SW480 (cell line): ENCODE data around the gene DGKB.
"Not testable (repeated sequence)": the region's sequence is repeated elsewhere in the genome, so short reads cannot be mapped to it uniquely, and the experiment has no call there.

Source experiments
- DNase-seq: peaks from one replicate; pipeline ENCODE4 v3.0.0-alpha.2; 2016; ENCODE audit warnings: low spot score

DGKB gene

GRCh38 chr7:14579971-14580370 lies 322.6 kb downstream of the DGKB start:
- DNase-seq: no peak

- no peak for DNase-seq
Measured at GRCh38 chr7:14576578-14576977, 326.0 kb downstream of the DGKB start.

- no peak for DNase-seq
Measured at GRCh38 chr7:14570750-14571607, 331.6 kb downstream of the DGKB start.

GRCh38 chr7:14552060-14552459 lies 350.5 kb downstream of the DGKB start:
- DNase-seq: no peak

GRCh38 chr7:14551310-14551709 lies 351.2 kb downstream of the DGKB start:
- no peak for DNase-seq

GRCh38 chr7:14542624-14543023 lies 359.9 kb downstream of the DGKB start:
- no peak for DNase-seq

- DNase-seq: no peak
Measured at GRCh38 chr7:14521183-14521582, 381.4 kb downstream of the DGKB start.

GRCh38 chr7:14510268-14510667 lies 392.3 kb downstream of the DGKB start:
- no peak for DNase-seq

GRCh38 chr7:14507617-14508016 lies 394.9 kb downstream of the DGKB start:
- no peak for DNase-seq

- no peak for DNase-seq
Measured at GRCh38 chr7:14505906-14506305, 396.6 kb downstream of the DGKB start.

- no peak for DNase-seq
Measured at GRCh38 chr7:14504134-14504533, 398.4 kb downstream of the DGKB start.

- DNase-seq: no peak
Measured at GRCh38 chr7:14503623-14504022, 398.9 kb downstream of the DGKB start.

GRCh38 chr7:14501436-14501835 lies 401.1 kb downstream of the DGKB start:
- no peak for DNase-seq

- no peak for DNase-seq
Measured at GRCh38 chr7:14497390-14497789, 405.2 kb downstream of the DGKB start.

- DNase-seq: no peak
Measured at GRCh38 chr7:14495633-14496032, 406.9 kb downstream of the DGKB start.

- DNase-seq: no peak
Measured at GRCh38 chr7:14487701-14488395, 414.7 kb downstream of the DGKB start.

GRCh38 chr7:14483663-14484062 lies 418.9 kb downstream of the DGKB start:
- no peak for DNase-seq

- no peak for DNase-seq
Measured at GRCh38 chr7:14480281-14480680, 422.3 kb downstream of the DGKB start.

- DNase-seq: no peak
Measured at GRCh38 chr7:14478834-14479510, 423.6 kb downstream of the DGKB start.

GRCh38 chr7:14461716-14462115 lies 440.8 kb downstream of the DGKB start:
- DNase-seq: not testable (repeated sequence)

GRCh38 chr7:14458846-14459245 lies 443.7 kb downstream of the DGKB start:
- DNase-seq: not testable (repeated sequence)

- peak; percentile 82 for DNase-seq
Measured at GRCh38 chr7:14457568-14458453, 444.7 kb downstream of the DGKB start.
